ENCODE measurements around the gene SRRM3. TPM values are rescaled to one million over a fixed set of nuclear protein-coding genes. Genes with fewer than 3 reads are reported as not detected.
A peak's percentile ranks its signal among the peaks of the same experiment; 100 is the strongest.

The SRRM3 gene
- total and polyA plus RNA-seq, 9 of the 15 experiments (the other 6 are each of a cell fraction or from before 2014, with no cell fraction given), result 0.04 to 0.91 (median 0.46) TPM; not detected in 2

GRCh38 chr7:76302347-76303201 is 100.9 kb downstream of the SRRM3 start, which contains the start of gene HSPB1 (continued):
- TF ChIP-seq ZNF12 (CRISPR knock-in tag; IDR thresholded peaks at IDR 0.05) (no peak), GABPA (tag; conservative IDR thresholded peaks at IDR 0.05; ENCODE audit: low read depth) (no peak), ZKSCAN3 (CRISPR knock-in tag; IDR thresholded peaks at IDR 0.05) (no peak), SPI1 (IDR thresholded peaks at IDR 0.05; ENCODE audit: borderline replicate concordance, low read depth, low read length) (no peak), SMARCA5 (IDR thresholded peaks at IDR 0.05) (0 out of 2 replicates have a peak, but pooled peaks have one; percentile 42), CBX2 (IDR thresholded peaks at IDR 0.05; ENCODE audit: insufficient read depth, low read length, poor library complexity, severe bottlenecking) (no peak), SUPT5H (IDR thresholded peaks at IDR 0.05) (peak; percentile 82), FOXP1 (CRISPR knock-in tag; IDR thresholded peaks at IDR 0.05) (no peak; the same call in 1 of the 2 replicates), MCM2 (IDR thresholded peaks at IDR 0.05; ENCODE audit: low read depth) (no peak), GMEB1 (CRISPR knock-in tag; IDR thresholded peaks at IDR 0.05) (no peak; the same call in 1 of the 2 replicates), RBFOX2 (IDR thresholded peaks at IDR 0.05; ENCODE audit: low read depth, low read length) (peak; percentile 97), ETV6 (IDR thresholded peaks at IDR 0.05; ENCODE audit: borderline replicate concordance in 1 of 2, low read depth in 2 of 2, low read length in 1 of 2) (no peak), ETV6 (CRISPR knock-in tag; IDR thresholded peaks at IDR 0.05; ENCODE audit: borderline replicate concordance) (peak; percentile 43; the same call in 1 of the 2 replicates)
- TF ChIP-seq, protein P1, sequence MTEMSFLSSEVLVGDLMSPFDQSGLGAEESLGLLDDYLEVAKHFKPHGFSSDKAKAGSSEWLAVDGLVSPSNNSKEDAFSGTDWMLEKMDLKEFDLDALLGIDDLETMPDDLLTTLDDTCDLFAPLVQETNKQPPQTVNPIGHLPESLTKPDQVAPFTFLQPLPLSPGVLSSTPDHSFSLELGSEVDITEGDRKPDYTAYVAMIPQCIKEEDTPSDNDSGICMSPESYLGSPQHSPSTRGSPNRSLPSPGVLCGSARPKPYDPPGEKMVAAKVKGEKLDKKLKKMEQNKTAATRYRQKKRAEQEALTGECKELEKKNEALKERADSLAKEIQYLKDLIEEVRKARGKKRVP (CRISPR knock-in tag; IDR thresholded peaks at IDR 0.05), result no peak; the same call in 1 of the 2 replicates
- TF ChIP-seq, protein P2, sequence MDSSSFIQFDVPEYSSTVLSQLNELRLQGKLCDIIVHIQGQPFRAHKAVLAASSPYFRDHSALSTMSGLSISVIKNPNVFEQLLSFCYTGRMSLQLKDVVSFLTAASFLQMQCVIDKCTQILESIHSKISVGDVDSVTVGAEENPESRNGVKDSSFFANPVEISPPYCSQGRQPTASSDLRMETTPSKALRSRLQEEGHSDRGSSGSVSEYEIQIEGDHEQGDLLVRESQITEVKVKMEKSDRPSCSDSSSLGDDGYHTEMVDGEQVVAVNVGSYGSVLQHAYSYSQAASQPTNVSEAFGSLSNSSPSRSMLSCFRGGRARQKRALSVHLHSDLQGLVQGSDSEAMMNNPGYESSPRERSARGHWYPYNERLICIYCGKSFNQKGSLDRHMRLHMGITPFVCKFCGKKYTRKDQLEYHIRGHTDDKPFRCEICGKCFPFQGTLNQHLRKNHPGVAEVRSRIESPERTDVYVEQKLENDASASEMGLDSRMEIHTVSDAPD (CRISPR knock-in tag; IDR thresholded peaks at IDR 0.05), result no peak
- TF ChIP-seq, protein P3, sequence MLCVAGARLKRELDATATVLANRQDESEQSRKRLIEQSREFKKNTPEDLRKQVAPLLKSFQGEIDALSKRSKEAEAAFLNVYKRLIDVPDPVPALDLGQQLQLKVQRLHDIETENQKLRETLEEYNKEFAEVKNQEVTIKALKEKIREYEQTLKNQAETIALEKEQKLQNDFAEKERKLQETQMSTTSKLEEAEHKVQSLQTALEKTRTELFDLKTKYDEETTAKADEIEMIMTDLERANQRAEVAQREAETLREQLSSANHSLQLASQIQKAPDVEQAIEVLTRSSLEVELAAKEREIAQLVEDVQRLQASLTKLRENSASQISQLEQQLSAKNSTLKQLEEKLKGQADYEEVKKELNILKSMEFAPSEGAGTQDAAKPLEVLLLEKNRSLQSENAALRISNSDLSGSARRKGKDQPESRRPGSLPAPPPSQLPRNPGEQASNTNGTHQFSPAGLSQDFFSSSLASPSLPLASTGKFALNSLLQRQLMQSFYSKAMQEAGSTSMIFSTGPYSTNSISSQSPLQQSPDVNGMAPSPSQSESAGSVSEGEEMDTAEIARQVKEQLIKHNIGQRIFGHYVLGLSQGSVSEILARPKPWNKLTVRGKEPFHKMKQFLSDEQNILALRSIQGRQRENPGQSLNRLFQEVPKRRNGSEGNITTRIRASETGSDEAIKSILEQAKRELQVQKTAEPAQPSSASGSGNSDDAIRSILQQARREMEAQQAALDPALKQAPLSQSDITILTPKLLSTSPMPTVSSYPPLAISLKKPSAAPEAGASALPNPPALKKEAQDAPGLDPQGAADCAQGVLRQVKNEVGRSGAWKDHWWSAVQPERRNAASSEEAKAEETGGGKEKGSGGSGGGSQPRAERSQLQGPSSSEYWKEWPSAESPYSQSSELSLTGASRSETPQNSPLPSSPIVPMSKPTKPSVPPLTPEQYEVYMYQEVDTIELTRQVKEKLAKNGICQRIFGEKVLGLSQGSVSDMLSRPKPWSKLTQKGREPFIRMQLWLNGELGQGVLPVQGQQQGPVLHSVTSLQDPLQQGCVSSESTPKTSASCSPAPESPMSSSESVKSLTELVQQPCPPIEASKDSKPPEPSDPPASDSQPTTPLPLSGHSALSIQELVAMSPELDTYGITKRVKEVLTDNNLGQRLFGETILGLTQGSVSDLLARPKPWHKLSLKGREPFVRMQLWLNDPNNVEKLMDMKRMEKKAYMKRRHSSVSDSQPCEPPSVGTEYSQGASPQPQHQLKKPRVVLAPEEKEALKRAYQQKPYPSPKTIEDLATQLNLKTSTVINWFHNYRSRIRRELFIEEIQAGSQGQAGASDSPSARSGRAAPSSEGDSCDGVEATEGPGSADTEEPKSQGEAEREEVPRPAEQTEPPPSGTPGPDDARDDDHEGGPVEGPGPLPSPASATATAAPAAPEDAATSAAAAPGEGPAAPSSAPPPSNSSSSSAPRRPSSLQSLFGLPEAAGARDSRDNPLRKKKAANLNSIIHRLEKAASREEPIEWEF (CRISPR knock-in tag; IDR thresholded peaks at IDR 0.05), result no peak
- TF ChIP-seq, protein P4, sequence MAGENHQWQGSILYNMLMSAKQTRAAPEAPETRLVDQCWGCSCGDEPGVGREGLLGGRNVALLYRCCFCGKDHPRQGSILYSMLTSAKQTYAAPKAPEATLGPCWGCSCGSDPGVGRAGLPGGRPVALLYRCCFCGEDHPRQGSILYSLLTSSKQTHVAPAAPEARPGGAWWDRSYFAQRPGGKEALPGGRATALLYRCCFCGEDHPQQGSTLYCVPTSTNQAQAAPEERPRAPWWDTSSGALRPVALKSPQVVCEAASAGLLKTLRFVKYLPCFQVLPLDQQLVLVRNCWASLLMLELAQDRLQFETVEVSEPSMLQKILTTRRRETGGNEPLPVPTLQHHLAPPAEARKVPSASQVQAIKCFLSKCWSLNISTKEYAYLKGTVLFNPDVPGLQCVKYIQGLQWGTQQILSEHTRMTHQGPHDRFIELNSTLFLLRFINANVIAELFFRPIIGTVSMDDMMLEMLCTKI (IDR thresholded peaks at IDR 0.05; ENCODE audit: partially characterized antibody), result no peak

Data from K562 (cell line).